Neutrophil (primary cell): Measurements from ENCODE around the gene CALN1.

Experiments used
- H3K27ac ChIP-seq: fragments of 200-600 bp; sonication (generic); 2 replicates; pipeline ENCODE4 v1.5.1; 2016; ENCODE audit warnings: mild to moderate bottlenecking, moderate library complexity
- H3K27me3 ChIP-seq: fragments of 200-600 bp; sonication (generic); 2 replicates; pipeline ENCODE4 v1.6.0; 2016; ENCODE audit warnings: mild to moderate bottlenecking
- H3K36me3 ChIP-seq: fragments of 200-600 bp; sonication (generic); 2 replicates; pipeline ENCODE4 v1.5.1; 2017
- H3K4me1 ChIP-seq, 2 experiments: fragments of 200-600 bp in 1 of 2; sonication (generic) in 1 of 2; 1 replicate in 1 of 2; 2 replicates in 1 of 2; pipeline versions ENCODE4 v1.5.1 to v1.6.1; 2013 to 2016; ENCODE audit warnings: low read depth in 1 of 2, low read length in 1 of 2, mild to moderate bottlenecking in 1 of 2, moderate library complexity in 1 of 2; ENCODE audit not compliant: control insufficient read depth in 1 of 2, insufficient read depth in 1 of 2
- H3K4me3 ChIP-seq, 2 experiments: fragments of 200-600 bp in 1 of 2; sonication (generic) in 1 of 2; 1 replicate in 1 of 2; 2 replicates in 1 of 2; pipeline ENCODE4 v1.5.1; 2013 to 2016; ENCODE audit warnings: low read depth in 1 of 2, low read length in 1 of 2, mild to moderate bottlenecking in 1 of 2, moderate library complexity in 1 of 2
- H3K9me3 ChIP-seq: fragments of 200-600 bp; sonication (generic); 2 replicates; pipeline ENCODE4 v1.5.1; 2016
- CTCF ChIP-seq: fragments of 200-600 bp; sonication (generic); IDR thresholded peaks from 2 replicates; pipeline ENCODE4 v1.5.1; 2016; ENCODE audit warnings: antibody characterized with exemption

Gene CALN1

GRCh38 chr7:71870812-71871211, 541.3 kb downstream of the CALN1 start:
- Histone ChIP-seq H3K27ac (no peak overlapping the region), H3K9me3 (no peaks in the 10 kb centered on the region), H3K27me3 (no peaks in the 10 kb centered on the region), H3K36me3 (no peaks in the 10 kb centered on the region), H3K4me1 (no peaks in the 10 kb centered on the region), H3K4me3 (no peak overlapping the region)
- TF ChIP-seq CTCF: no peak

GRCh38 chr7:71868797-71869196, 543.3 kb downstream of the CALN1 start:
- Histone ChIP-seq H3K9me3 (no peaks in the 10 kb centered on the region), H3K27me3 (no peaks in the 10 kb centered on the region), H3K4me1 (no peaks in the 10 kb centered on the region), H3K36me3 (no peaks in the 10 kb centered on the region), H3K27ac (no peak overlapping the region), H3K4me3 (no peak overlapping the region)
- no peak for TF ChIP-seq CTCF

- no peak for TF ChIP-seq CTCF
- Histone ChIP-seq H3K4me1 (no peaks in the 10 kb centered on the region), H3K4me3 (no peak overlapping the region), H3K36me3 (no peaks in the 10 kb centered on the region), H3K27me3 (no peaks in the 10 kb centered on the region), H3K9me3 (no peaks in the 10 kb centered on the region), H3K27ac (no peak overlapping the region)
Observed at GRCh38 chr7:71867626-71868025, 544.5 kb downstream of the CALN1 start.

- no peaks in the 10 kb centered on the region for H3K36me3 ChIP-seq
- H3K4me1 ChIP-seq: no peaks in the 10 kb centered on the region
- no peak for TF ChIP-seq CTCF
- no peak overlapping the region for H3K4me3 ChIP-seq
- no peaks in the 10 kb centered on the region for H3K27me3 ChIP-seq
- no peak overlapping the region for H3K27ac ChIP-seq
- H3K9me3 ChIP-seq: no peaks in the 10 kb centered on the region
Observed at GRCh38 chr7:71865172-71865571, 547.0 kb downstream of the CALN1 start.

GRCh38 chr7:71864130-71864529, 548.0 kb downstream of the CALN1 start:
- Histone ChIP-seq H3K9me3 (no peaks in the 10 kb centered on the region), H3K4me3 (no peak overlapping the region), H3K27me3 (no peaks in the 10 kb centered on the region), H3K36me3 (no peaks in the 10 kb centered on the region), H3K4me1 (no peaks in the 10 kb centered on the region), H3K27ac (no peak overlapping the region)
- no peak for TF ChIP-seq CTCF

GRCh38 chr7:71860572-71860971, 551.6 kb downstream of the CALN1 start:
- H3K27ac ChIP-seq: no peak overlapping the region
- no peaks in the 10 kb centered on the region for H3K4me1 ChIP-seq
- no peak overlapping the region for H3K4me3 ChIP-seq
- H3K36me3 ChIP-seq: no peaks in the 10 kb centered on the region
- H3K27me3 ChIP-seq: no peaks in the 10 kb centered on the region
- TF ChIP-seq CTCF: no peak
- no peaks in the 10 kb centered on the region for H3K9me3 ChIP-seq
